Measurements from ENCODE around the gene LDLRAP1. TPM values are rescaled to one million over a fixed set of nuclear protein-coding genes. Genes with fewer than 3 reads are reported as not detected.

Gene LDLRAP1
- total and polyA plus RNA-seq, 3 donors from 2014 or later = 11.7 to 19.8 (median 16.6) TPM

DNA sequence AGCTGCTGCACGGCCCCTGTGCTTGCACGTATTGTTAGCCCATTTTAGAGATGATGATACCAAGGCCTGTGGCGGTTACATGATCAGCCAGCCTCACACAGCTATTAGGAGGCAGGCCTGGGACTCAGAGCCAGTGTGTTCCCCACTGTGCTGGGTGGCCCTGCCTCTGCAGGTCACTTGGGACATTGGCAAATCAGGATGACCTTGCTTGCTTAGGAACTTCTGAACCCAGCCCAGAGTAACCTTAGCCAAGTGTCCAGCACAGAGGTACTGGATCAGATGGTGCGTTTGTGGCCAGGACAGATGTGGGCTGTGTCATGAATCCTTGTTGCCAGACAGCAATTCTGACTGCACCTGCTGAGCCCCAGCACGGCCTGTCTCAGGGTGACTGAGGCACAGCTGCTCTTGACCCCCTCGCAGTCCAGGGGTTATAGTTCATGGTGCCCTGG is 28.1 kb downstream of the LDLRAP1 start:
- no peak overlapping the region for H3K27ac ChIP-seq
- intact Hi-C loops (cut with DNase I; ENCODE audit: low total_unique reads) = no loop called here
- DNase-seq = no peak
- H3K27me3 ChIP-seq = no peaks in the 10 kb centered on the region
- no peaks in the 10 kb centered on the region for H3K36me3 ChIP-seq (ENCODE audit: low read depth, missing control alignments)
- H3K9me3 ChIP-seq = no peaks in the 10 kb centered on the region
- peaks cover 9% of the 10 kb centered on the region for H3K4me1 ChIP-seq
- H3K4me3 ChIP-seq = no peak overlapping the region
- TF ChIP-seq, protein P1, sequence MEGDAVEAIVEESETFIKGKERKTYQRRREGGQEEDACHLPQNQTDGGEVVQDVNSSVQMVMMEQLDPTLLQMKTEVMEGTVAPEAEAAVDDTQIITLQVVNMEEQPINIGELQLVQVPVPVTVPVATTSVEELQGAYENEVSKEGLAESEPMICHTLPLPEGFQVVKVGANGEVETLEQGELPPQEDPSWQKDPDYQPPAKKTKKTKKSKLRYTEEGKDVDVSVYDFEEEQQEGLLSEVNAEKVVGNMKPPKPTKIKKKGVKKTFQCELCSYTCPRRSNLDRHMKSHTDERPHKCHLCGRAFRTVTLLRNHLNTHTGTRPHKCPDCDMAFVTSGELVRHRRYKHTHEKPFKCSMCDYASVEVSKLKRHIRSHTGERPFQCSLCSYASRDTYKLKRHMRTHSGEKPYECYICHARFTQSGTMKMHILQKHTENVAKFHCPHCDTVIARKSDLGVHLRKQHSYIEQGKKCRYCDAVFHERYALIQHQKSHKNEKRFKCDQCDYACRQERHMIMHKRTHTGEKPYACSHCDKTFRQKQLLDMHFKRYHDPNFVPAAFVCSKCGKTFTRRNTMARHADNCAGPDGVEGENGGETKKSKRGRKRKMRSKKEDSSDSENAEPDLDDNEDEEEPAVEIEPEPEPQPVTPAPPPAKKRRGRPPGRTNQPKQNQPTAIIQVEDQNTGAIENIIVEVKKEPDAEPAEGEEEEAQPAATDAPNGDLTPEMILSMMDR (IDR thresholded peaks at IDR 0.05) = no peak
- TF ChIP-seq POLR2A (IDR thresholded peaks at IDR 0.05) = no peak
- 85 to 86% methylated on average over 3 to 6 of the region's 6 CpGs for WGBS, 2 donors

DNA sequence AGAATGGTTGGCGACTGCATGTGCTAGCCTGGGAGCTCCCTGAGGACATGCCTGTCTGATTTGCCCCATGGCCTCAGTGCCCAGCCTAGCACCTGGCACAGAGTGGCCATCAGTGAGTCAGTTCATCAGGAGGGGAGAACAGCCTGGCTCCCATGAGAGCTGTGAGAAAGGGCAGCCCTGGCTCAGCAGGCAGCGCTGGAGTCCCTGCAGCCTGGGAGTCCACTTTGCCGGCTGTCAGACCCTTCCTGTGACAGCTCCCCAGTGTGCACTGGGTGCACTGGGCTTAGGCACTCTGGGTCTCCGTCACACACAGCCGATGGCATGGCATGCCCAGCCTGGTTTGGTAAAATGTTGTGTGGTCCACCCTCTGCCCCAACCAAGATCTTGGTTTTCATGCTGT is 28.7 kb downstream of the LDLRAP1 start:
- TF ChIP-seq, protein P1 (IDR thresholded peaks at IDR 0.05) = no peak
- no peak for TF ChIP-seq POLR2A (IDR thresholded peaks at IDR 0.05)
- H3K36me3 ChIP-seq (ENCODE audit: low read depth, missing control alignments) = no peaks in the 10 kb centered on the region
- H3K27me3 ChIP-seq = no peaks in the 10 kb centered on the region
- DNase-seq = no peak
- 81 to 96% methylated on average over 3 to 5 of the region's 5 CpGs for WGBS, 2 donors
- no peak overlapping the region for H3K4me3 ChIP-seq
- peaks cover 4% of the 10 kb centered on the region for H3K4me1 ChIP-seq
- intact Hi-C loops (cut with DNase I; ENCODE audit: low total_unique reads) = no loop called here
- H3K27ac ChIP-seq = no peak overlapping the region
- H3K9me3 ChIP-seq = no peaks in the 10 kb centered on the region

DNA sequence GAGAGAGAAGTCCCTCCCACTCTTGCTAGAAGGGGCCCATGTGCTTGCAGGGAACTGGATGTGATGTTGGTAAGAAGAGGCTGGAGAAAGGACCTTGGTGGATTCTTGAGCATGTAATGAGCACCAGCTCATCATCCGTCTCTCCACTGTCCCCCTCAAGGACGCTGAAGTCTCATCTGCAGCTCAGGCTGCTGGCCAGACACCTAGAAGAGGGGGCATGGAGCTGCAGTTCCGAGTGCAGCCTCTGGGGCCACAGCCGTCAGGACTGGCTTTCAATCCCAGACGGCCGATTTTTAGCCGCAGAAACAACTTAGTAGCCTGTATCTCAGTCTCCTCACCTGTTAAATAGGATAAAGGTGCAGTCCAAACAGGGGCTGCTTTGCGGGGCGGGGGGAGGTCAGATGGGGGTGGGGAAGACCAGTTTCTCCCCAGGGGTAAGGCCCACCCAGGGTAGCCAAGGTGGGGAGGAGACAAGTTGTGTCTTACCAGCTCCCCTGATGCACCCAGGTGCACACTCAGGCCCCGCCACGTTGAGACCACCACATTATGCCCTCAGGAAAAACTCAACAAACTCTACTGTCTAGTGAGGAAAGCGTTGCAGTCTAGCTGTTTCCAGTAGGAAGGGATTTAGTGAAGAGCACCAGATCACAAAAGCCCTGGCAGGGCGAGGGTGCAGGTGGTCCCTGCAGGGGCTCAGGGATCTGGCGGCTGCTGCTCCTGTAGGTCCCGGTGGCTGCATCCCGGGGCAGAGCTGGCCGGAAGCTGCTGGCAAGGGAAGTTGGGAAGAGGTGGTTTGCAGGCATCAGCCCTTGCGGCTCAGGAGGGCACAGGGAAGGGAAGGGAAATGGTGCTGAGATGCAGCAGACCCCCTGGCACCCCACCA is 29.5 kb downstream of the LDLRAP1 start:
- WGBS, 2 donors = 59 to 63% methylated on average over 16 to 18 of the region's 18 CpGs
- DNase-seq = peak; percentile 56

DNA sequence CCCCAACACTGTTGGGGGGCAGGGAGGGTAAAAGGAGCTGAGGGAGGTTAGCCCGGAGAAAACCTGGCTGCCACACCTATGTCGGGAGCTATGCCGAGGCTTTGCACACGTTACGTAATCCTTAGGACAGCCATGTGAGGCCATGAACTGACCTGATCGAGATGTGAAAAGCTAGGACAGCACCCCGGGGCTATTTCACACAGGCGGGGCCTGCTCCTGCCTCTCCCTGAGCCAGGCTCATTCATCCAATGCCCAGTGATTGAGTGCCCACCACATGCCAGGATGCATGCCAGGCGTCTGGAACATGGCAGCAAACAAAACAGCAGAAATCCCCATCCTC is 30.2 kb downstream of the LDLRAP1 start:
- Histone ChIP-seq H3K36me3 (ENCODE audit: low read depth, missing control alignments) (no peaks in the 10 kb centered on the region), H3K27me3 (no peaks in the 10 kb centered on the region), H3K4me1 (no peaks in the 10 kb centered on the region), H3K27ac (no peak overlapping the region), H3K9me3 (no peaks in the 10 kb centered on the region), H3K4me3 (no peak overlapping the region)
- WGBS, 2 donors = 82 to 88% methylated on average over 9 of the region's 9 CpGs
- TF ChIP-seq, protein P1 (IDR thresholded peaks at IDR 0.05) = no peak
- no peak for TF ChIP-seq POLR2A (IDR thresholded peaks at IDR 0.05)
- no peak for DNase-seq
- intact Hi-C loops (cut with DNase I; ENCODE audit: low total_unique reads) = no loop called here

More for the DNA sequence above, 29.5 kb downstream of the LDLRAP1 start:
- H3K27ac ChIP-seq = no peak overlapping the region
- H3K27me3 ChIP-seq = no peaks in the 10 kb centered on the region
- TF ChIP-seq POLR2A (IDR thresholded peaks at IDR 0.05) = no peak
- TF ChIP-seq, protein P1 (IDR thresholded peaks at IDR 0.05) = peak; percentile 27 to 76 (median 66)
- no peaks in the 10 kb centered on the region for H3K36me3 ChIP-seq (ENCODE audit: low read depth, missing control alignments)
- no peak overlapping the region for H3K4me3 ChIP-seq
- intact Hi-C loops (cut with DNase I; ENCODE audit: low total_unique reads) = no loop called here
- H3K4me1 ChIP-seq = no peaks in the 10 kb centered on the region
- no peaks in the 10 kb centered on the region for H3K9me3 ChIP-seq
